ENCODE measurements around the gene FUZ.

The FUZ gene

DNA sequence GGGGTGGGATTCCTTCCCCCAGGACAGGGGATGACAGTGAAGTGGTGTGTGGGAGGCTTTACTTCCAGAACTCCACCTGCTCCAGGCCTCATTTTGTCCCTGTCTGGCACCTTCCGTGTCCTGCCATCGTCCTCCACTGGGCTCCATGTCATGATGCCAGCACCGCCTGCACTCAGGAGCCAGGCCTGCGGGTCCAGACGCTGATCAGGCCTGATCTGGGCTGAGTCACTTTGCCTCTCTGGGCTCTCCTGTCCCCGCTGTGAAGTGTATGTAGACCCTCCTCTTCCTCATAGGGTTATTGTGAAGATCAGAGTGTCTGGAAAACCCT, 9.6 kb downstream of the FUZ start:
- no peak for DNase-seq

DNA sequence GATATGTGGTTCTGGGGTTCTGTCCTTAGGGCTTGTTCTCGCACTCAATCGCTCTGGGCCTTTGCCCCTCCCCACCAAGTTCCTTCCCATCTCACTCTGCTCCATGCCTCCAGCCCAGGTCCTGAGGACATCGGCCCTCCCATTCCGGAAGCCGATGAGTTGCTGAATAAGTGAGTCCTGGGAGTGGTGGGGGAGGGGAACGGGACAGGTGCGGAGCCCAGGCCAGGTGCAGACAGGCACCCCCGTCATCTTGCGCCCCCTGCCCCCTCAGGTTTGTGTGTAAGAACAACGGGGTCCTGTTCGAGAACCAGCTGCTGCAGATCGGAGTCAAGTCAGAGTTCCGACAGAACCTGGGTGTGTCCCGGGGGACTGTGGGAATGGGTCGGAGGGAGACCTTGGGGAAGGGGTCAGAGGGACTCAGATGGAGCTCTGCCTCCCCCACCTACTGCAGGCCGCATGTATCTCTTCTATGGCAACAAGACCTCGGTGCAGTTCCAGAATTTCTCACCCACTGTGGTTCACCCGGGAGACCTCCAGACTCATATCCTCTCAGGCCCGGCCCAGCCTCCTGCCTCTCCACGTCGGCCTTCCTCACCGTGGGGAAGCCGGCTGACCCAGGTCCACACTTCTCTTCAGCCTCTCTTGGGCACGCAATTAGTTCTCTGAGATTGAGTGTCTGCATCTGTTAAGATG, 10.1 kb downstream of the FUZ start:
- peak; percentile 57 for DNase-seq

DNA sequence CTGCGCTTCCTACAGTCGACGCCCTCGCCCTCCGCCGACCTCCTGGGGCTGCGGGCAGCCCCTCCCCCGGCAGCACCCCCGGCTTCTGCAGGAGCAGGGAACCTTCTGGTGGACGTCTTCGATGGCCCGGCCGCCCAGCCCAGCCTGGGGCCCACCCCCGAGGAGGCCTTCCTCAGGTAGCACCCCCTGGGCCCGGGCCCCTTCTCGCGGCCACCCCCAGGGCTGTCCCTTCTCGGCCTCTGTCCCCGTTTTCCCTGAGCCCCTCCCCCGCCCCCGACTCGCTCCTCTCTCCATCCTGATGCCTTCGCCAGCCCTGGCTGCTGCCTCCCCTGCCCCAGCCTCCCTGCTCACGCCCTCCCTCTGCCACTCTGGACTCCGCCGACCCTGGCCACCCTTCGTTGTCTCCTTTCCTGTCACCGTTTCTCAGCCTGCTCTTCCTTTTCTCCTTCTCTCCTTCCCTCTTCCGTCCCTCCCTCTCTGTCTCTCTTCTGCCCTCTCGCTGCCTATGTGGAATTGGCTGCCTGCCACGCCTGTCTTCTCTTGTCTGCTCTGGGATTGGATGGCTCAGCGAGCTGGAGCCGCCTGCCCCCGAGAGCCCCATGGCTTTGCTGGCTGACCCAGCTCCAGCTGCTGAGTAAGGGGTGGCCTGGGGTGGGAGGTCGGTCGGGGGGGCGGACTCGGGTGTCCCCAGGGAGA, 11.0 kb downstream of the FUZ start:
- DNase-seq = peak; percentile 76

DNA sequence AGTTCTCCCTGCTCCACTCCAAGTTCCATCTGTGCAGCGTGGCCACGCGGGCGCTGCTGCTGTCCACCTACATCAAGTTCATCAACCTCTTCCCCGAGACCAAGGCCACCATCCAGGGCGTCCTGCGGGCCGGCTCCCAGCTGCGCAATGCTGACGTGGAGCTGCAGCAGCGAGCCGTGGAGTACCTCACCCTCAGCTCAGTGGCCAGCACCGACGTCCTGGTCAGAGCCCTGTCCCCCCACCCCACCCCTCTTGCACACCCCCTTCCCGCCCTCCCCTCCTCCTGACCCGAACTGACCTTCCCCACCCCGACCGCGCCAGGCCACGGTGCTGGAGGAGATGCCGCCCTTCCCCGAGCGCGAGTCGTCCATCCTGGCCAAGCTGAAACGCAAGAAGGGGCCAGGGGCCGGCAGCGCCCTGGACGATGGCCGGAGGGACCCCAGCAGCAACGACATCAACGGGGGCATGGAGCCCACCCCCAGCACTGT, 11.6 kb downstream of the FUZ start:
- no peak for DNase-seq

DNA sequence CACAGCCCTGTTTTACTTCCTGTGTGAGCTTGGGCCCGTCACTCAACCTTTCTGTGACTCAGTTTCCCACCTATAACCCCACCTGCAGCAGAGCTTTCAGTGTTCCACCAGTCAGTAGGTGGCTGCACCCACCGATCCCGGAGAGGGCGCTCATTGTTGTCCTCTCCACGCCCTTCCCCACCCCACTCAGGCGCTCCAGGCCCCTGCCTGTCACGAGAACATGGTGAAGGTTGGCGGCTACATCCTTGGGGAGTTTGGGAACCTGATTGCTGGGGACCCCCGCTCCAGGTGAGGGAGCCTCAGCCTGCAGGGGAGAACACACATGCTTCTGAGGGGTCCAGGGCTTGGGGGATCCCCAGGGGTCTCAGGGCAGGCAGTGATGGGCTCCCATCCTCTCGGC, 12.3 kb downstream of the FUZ start:
- no peak for DNase-seq

DNA sequence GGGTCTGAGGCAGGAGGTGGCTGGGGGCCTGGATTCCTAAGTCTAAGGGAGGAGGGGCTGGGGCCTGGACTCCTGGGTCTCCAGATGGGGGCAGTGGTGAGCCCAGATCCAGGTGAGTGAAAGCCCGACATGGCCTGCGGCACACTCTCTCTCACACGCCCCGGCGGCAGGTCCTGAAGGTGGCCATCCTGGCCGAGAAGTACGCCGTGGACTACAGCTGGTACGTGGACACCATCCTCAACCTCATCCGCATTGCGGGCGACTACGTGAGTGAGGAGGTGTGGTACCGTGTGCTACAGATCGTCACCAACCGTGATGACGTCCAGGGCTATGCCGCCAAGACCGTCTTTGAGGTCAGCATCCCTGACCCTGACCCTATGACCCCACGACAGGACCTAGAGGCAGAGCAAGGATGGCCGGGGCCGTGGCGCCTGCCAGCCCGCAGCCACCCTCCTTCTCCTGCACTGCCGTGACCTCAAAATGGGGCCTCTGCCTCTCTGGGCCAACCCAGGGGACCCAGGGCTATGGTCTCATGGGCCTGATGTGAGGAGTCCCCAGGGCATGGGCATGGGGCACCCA, 13.2 kb downstream of the FUZ start:
- no peak for DNase-seq

DNA sequence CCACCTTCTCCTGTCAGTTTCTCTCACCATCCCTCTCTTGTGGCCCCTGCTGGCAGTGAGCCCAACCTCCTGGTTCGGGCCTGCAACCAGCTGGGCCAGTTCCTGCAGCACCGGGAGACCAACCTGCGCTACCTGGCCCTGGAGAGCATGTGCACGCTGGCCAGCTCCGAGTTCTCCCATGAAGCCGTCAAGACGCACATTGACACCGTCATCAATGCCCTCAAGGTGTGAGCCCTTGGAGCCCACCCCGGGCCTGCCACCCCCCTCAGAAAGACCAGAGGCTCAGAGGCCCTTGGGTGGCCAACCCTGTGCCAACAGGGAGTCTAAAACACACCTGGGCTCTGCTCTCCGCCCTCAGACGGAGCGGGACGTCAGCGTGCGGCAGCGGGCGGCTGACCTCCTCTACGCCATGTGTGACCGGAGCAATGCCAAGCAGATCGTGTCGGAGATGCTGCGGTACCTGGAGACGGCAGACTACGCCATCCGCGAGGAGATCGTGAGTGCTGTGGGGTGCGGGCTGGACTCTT, 13.8 kb downstream of the FUZ start:
- DNase-seq = no peak

DNA sequence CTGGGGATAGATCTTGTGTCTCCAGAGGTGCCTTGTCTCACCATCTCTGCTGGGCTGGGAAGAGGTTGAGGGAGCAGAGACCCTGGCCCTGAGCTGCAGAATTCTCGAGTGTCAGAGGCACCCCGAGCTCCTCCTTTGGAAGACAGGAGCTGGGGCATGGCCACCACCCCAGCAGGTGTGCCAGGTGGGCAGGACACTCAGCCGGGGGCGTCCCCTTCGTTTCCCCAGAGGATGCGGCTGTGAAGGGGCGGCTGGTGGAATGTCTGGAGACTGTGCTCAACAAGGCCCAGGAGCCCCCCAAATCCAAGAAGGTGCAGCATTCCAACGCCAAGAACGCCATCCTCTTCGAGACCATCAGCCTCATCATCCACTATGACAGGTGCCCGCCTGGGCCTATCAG, 14.5 kb downstream of the FUZ start:
- DNase-seq = no peak

DNA sequence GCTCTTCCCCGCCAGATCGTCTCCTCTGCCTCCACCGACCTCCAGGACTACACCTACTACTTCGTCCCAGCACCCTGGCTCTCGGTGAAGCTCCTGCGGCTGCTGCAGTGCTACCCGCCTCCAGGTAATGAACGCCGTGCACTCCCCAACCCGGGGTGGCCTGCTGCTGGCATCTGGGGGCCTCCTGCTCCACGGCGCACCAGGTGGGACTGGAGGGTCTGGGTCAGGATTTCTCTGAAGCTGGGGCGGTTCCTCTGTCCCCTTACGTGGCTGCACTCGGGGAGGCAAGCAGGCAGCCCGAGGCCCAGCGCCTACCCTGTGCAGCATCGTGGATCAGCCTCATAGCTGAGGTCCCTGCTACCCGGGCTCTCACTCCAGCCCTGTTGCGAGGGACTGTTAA, 17.5 kb downstream of the FUZ start:
- no peak for DNase-seq

DNA sequence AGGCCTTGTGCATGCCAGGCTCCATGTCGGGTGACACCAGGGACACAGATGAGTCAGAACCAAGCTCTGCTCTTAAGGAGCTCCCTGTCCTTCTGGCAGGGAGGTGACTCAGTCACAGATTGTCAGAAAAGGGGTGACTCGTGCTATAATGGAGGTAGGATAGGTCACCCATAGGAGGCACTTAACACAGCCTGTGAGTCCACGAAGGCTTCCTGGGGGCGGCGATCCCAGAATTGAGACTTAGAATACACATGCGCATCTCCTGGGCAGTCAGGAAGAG, 19.6 kb downstream of the FUZ start:
- DNase-seq = no peak

DNA sequence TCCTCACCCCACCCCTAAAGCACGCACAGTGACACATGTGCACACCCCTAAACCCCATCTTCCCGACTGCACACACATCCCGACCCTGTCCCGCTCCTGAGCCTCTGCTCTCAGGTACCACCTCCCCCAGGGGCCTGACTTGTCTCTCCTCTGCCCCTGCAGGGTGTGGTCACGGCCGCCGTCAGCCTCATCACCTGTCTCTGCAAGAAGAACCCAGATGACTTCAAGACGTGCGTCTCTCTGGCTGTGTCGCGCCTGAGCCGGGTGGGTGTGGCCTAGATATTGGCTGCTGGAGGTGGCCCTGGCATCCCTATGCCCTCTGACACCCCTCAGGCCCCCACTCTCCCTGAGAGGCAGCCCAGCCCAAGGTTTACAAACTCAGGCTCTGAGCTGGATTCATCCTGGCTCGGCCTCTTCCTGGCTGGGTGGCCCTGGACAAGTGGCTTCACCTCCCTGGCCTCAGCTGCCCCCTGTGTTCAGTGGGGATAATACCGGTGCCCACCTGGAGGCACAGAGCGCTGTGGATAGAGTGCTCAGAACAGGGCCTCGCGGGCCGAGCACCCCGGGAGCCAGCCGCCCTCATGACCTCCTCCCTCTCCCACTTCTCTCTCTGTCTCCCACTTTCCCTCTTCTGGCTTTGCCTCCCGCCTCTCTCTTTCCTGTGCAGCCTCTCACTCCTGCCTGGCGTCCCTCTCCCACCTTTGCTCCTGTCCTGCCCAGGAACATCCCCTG, 20.1 kb downstream of the FUZ start:
- no peak for DNase-seq

DNA sequence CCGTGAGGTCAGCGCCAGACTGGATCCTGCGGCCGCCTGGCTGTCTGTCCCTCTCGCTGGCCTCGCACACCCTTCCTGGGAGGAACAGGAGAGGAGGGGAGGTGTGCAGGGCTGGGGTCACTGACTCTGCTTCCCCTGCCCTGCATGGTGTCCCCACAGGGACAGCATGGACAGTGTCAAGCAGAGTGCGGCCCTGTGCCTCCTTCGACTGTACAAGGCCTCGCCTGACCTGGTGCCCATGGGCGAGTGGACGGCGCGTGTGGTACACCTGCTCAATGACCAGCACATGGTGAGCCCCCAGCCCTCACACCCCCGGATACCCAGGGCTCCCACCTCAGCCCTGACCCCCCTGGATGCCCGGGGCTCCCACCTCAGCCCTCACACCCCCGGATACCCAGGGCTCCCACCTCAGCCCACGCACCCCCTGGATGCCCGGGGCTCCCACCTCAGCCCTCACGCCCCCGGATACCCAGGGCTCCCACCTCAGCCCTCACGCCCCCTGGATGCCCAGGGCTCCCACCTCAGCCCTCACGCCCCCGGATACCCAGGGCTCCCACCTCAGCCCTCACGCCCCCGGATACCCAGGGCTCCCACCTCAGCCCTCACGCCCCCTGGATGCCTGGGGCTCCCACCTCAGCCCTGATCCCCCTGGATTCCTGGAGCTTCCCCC, 21.2 kb downstream of the FUZ start:
- DNase-seq = no peak

DNA sequence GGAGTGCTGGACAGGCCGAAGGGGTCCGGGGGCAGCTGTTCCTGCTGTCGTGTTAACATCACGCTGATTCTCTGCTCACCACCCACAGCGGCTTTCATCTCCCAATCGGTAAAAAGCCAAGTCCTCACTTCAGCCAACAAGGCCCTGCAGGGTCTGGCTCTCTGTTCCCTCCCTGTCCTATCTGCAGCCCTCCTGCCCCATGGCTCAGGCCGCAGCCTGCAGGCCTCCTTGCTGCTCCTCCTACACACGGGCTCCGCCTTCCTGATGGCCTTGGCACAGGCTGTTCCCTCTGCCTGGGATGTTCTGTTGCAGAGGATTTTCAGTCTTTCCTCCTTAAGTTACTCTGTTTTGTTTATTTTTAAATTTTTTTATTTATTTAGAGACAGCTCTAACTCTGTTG, 22.2 kb downstream of the FUZ start:
- DNase-seq = no peak

DNA sequence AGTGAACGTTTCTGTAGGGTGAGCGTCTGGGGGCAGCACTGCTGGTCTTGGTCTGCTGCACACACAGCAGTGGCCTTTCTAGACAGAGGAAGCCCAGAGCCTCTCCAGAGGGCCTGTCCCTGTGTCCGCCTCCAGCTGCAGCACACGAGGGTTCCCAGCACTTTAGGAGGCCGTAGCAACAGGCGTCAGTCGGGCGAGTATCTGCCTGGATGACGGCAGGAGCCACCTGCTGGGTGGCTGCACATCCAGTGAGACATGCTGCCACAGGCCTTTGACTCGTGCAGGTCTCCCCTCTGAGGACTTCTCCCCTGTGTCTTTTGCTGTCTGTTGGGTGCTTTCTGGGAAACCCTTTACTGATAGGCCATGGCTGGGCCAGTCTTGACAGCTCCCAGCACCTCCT, 24.2 kb downstream of the FUZ start:
- DNase-seq = no peak

DNA sequence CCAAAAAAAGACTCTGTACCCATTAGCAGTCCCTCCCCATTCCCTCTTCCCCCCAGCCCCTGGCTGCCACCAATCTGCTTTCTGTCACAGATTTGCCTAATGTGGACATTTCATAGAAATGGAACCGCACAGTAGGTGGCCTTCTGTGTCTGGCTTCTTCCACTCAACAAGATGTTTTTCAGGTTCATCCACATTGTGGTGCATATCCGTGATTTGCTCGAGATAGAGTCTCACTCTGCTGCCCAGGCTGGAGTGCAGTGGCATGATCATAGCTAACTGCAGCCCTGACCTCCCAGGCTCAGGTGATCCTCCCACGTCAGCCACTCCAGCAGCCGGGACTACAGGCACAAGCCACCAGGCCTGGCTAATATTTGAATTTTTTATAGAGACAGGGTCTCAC, 25.3 kb downstream of the FUZ start:
- DNase-seq = no peak

DNA sequence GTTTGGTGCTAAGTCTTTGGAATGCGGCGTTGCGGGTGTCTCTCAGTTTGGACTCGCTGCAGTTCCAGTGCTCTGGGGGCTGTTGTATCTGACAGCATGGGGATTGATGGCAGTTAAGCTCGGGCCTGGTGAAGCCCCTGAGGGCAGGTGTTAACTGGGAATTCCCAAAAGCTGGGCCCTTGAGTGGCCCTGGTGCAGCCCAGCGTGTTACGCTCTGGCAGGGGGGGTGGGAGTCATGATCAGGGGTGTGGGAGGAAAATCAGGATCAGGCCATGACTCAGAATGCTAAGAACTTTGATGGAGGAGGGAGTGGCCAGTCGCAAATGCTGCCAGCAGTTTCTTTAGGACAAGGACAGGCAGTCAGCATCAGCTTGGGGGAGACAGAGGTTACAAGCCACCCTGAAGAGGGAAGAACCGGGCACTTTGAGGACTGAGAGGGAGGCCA, 26.7 kb downstream of the FUZ start:
- DNase-seq = no peak

DNA sequence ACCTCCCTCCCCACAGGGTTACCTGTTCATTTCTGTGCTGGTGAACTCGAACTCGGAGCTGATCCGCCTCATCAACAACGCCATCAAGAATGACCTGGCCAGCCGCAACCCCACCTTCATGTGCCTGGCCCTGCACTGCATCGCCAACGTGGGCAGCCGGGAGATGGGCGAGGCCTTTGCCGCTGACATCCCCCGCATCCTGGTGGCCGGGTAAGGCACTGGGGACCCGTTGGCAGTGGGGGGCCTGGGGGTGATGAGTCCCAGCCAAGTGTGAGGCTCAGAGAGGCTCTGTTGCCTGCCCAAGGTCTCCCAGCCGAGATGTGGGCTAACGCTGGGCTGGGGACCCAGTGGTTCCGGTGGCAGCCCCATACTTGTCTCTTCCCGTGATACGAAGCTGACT, 30.6 kb downstream of the FUZ start:
- no peak for DNase-seq

DNA sequence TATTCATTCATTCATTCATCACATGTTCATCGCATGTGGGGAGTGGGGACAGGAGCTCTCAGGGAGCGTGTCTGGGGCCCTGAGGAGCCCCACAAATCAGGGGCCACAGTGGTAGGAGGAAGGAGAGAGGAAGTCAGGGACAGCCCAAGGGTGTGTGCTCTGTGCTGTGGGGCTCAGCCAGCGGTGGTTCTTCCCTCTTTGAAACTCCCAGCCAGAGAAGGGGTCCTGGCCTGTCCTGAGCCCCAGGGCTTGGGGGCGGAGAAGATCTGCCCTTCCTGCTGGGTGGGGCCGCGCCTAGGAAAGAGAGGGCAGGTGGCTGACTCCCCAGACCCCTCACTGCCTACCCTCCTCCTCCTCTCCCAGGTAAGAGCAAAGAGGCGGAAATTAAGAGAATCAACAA, 31.7 kb downstream of the FUZ start:
- DNase-seq = no peak

DNA sequence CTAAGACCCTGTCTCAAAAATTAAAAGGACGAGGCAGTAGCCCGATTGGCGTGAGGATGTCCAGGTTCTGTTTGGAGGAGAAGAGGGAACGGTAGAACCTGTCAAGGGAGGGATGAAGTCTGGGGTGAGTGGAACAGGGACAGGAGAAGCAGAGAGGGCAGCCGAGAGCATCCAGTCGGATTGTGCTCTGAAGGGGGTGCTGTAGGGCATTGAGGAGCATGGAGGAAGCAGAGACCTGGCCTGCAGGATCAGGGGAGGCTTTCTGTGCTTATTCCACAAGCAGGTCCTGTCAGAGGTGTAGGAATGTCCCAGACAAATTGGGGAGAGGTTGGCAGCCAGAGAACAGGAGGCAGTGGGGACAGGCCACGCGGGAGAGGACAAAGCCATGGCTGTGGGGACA, 32.2 kb downstream of the FUZ start:
- DNase-seq = no peak

DNA sequence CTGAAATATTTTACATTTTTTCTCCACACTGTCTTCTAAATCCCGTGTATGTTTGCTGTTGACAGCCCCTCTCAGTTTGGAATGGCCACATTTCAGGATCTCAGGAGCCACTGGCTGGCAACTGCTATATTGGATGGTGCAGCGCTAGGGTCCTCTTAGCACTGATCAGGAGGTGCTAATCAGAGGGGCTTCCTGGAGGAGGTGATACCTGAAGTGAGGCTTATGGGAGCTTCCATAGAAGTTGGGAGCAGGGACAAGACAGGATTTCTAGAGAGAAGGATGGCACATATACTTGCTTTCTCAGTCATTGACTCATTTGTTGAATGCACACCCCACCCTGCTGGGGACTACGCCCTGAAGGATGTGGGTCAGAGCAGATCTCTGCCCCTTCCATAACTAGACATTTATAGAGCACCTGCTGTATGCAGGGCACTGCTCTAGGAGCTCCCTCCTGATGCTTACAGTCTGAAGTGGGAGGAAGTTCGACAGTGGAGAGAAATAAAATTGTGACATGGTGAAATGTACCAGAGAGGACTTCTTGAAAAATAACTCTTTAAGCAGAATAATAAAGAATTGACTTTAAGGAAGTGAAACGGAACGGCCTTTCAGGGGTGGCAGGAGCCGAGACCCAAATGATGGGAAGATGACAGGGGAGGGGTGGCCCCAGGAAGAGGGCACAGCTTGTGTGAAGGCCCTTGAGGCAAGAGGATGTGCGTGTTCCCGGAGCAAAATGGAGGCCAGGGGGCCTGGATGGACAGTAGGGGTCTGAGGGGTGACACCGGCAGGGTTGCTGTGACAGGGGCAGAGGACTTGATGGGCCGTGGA, 33.1 kb downstream of the FUZ start:
- DNase-seq = no peak

DNA sequence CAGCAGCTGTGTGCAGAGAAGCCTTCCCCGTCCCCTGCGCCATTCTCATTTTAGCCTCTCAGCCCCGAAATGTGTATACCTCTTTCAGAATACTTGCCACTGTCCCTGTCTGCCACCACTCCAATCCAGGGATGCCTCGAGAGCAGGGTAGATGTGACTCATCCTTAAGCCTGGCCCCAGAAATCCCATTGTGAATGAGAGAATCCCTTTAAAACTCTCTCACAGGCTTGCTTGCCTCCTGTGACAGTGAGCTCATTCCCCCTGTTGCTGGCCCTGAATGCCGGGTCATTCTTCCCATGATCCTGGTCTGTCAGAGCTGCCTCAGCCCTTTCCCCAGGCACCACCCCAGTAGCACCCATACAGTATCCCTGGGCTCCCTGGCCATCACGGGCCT, 36.7 kb downstream of the FUZ start:
- no peak for DNase-seq

DNA sequence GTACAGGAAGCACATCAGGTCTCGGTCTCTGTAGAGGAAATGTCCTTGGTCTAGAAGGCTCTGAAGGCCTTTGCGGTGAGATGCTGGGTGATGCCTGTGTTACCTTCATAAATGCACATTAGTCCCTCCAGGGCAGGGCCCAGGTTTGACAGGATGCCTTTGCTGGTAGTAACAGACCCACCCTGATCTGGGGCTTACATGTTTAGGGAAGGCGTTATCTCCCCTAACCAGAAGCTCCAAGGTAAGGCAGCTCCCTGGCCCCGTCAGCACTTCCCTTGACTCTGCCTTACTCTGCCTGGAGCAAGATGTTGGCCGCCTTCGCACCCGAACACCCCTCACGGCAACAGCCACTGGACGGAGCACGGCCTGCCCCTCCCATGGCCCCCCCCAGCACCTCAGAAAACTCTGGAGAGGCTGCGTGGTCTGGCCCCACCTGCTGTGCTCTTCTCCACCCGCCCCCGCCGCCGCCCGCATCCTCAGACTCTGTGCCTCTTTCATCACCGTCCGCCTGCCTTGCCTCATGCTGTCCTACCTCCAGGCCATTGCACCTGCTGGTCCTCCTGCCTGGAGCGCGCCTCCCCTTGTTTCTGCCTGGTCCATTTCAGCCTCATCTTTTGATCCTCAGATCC, 37.2 kb downstream of the FUZ start:
- DNase-seq = no peak
